CD8-positive, alpha-beta memory T cell (primary cell): ENCODE data around the gene RGS16. TPM values are rescaled to one million over a fixed set of nuclear protein-coding genes. Genes with fewer than 3 reads are reported as not detected.
A peak's percentile ranks its signal among the peaks of the same experiment; 100 is the strongest.

Experiments
- CTCF ChIA-PET: fragments of 350-600 bp; sonication (Branson Sonifier 250); formaldehyde crosslinking; loops from one replicate; lab custom pipeline; 2021; ENCODE audit warnings: antibody characterized with exemption; lab: Charles Lee
- POLR2A ChIA-PET: fragments of 350-600 bp; sonication (Branson Sonifier 250); formaldehyde crosslinking; loops from one replicate; lab custom pipeline; 2021; ENCODE audit warnings: antibody characterized with exemption; lab: Charles Lee
- DNase-seq, 5 donors: peaks; one replicate each; pipeline versions ENCODE4 v3.0.0 to v3.0.0-alpha.2; 2020 to 2022; ENCODE audit warnings: mixed read lengths in 1 of 5
- H3K27ac ChIP-seq: one replicate; pipeline ENCODE4 v1.7.0; 2013; ENCODE audit warnings: low read depth, mild to moderate bottlenecking, low read length, moderate library complexity
- H3K27me3 ChIP-seq: 2 replicates; pipeline ENCODE4 v1.7.0; 2013; ENCODE audit warnings: low read length, mild to moderate bottlenecking; ENCODE audit not compliant: insufficient read depth, poor library complexity, severe bottlenecking
- H3K36me3 ChIP-seq: 2 replicates; pipeline ENCODE4 v1.7.0; 2013; ENCODE audit warnings: mild to moderate bottlenecking, low read length, moderate library complexity; ENCODE audit not compliant: insufficient read depth
- H3K4me1 ChIP-seq: 2 replicates; pipeline ENCODE4 v1.7.0; 2013; ENCODE audit warnings: mild to moderate bottlenecking, low read length, moderate library complexity; ENCODE audit not compliant: insufficient read depth
- H3K4me3 ChIP-seq: 2 replicates; pipeline ENCODE4 v1.7.0; 2013; ENCODE audit warnings: mild to moderate bottlenecking, low read length
- H3K9me3 ChIP-seq: 2 replicates; pipeline ENCODE4 v1.7.0; 2013; ENCODE audit warnings: mild to moderate bottlenecking, low read length
- H3K27ac Mint-ChIP-seq, 8 donors: one replicate each; pipeline ENCODE4 v1.8.0; 2020 to 2021; ENCODE audit warnings: mixed read lengths in 8 of 8, mild to moderate bottlenecking in 6 of 8, inconsistent platforms in 3 of 8, moderate library complexity in 3 of 8
- H3K27me3 Mint-ChIP-seq, 2 donors: one replicate each; pipeline ENCODE4 v1.8.0; 2020 to 2021; ENCODE audit warnings: mixed read lengths in 2 of 2, mild to moderate bottlenecking in 1 of 2, moderate library complexity in 1 of 2
- H3K36me3 Mint-ChIP-seq, 3 donors: one replicate each; pipeline ENCODE4 v1.8.0; 2020 to 2021; ENCODE audit warnings: mixed read lengths in 3 of 3, inconsistent platforms in 1 of 3, mild to moderate bottlenecking in 1 of 3
- H3K4me1 Mint-ChIP-seq, 3 donors: one replicate each; pipeline ENCODE4 v1.8.0; 2020 to 2021; ENCODE audit warnings: mixed read lengths in 3 of 3, inconsistent platforms in 1 of 3, mild to moderate bottlenecking in 1 of 3
- H3K4me3 Mint-ChIP-seq, 7 donors: one replicate each; pipeline ENCODE4 v1.8.0; 2020 to 2021; ENCODE audit warnings: mixed read lengths in 7 of 7, mild to moderate bottlenecking in 6 of 7, moderate library complexity in 4 of 7, inconsistent platforms in 2 of 7
- H3K9me3 Mint-ChIP-seq, 5 donors: one replicate each; pipeline ENCODE4 v1.8.0; 2020 to 2022; ENCODE audit warnings: mixed read lengths in 5 of 5, mild to moderate bottlenecking in 3 of 5, moderate library complexity in 2 of 5, inconsistent platforms in 1 of 5
- polyA plus RNA-seq: library from polyadenylated mRNA; unstranded; fragments of 300-500 nt; fragmentation: Illumina TruSeq; gene quantifications from one replicate; pipeline ENCODE4 v1.2.3, GENCODE V29; 2021
- total RNA-seq, 2 experiments: library from RNA; stranded (reverse); gene quantifications; one replicate each; pipeline ENCODE4 v1.2.3, GENCODE V29; 2021

RGS16 gene
- total and polyA plus RNA-seq, 3 experiments from 2014 or later = 0.21 to 59.9 (median 58.9) TPM

- Histone ChIP-seq H3K27me3 (no peaks in the 10 kb centered on the region), H3K4me1 (peaks cover 26% of the 10 kb centered on the region), H3K27ac (no peak overlapping the region), H3K36me3 (no peaks in the 10 kb centered on the region), H3K9me3 (no peaks in the 10 kb centered on the region), H3K4me3 (peak overlapping the region; percentile 35)
- Mint-ChIP-seq H3K4me1 (peaks cover 4 to 20% (median 17%) of the 10 kb centered on the region in 3 donors), H3K27me3 (peaks cover 18 to 22% of the 10 kb centered on the region in 2 donors), H3K36me3 (peaks cover 0 to 1% (median 0%) of the 10 kb centered on the region in 3 donors), H3K27ac (peak overlapping the region in 4 of 8 donors; percentile 42 to 95 (median 86)), H3K4me3 (peak overlapping the region in 6 of 7 donors; percentile 75 to 90 (median 80)), H3K9me3 (no peaks in the 10 kb centered on the region)
- no peak for DNase-seq
- POLR2A ChIA-PET = interaction anchor here (1.1 to 1.9 kb wide), 2 partner anchors 13 to 179 kb away, joined by 4 to 6 read pairs; no protein-coding TSS in a partner anchor
- CTCF ChIA-PET = interaction anchor here (1.0 to 10.3 kb wide), 7 partner anchors 9 to 193 kb away, joined by 3 to 306 read pairs (median 4); partner anchors contain the start of gene NPL
Observed at GRCh38 chr1:182603646-182604174, 479 bp downstream of the RGS16 start.

DNA sequence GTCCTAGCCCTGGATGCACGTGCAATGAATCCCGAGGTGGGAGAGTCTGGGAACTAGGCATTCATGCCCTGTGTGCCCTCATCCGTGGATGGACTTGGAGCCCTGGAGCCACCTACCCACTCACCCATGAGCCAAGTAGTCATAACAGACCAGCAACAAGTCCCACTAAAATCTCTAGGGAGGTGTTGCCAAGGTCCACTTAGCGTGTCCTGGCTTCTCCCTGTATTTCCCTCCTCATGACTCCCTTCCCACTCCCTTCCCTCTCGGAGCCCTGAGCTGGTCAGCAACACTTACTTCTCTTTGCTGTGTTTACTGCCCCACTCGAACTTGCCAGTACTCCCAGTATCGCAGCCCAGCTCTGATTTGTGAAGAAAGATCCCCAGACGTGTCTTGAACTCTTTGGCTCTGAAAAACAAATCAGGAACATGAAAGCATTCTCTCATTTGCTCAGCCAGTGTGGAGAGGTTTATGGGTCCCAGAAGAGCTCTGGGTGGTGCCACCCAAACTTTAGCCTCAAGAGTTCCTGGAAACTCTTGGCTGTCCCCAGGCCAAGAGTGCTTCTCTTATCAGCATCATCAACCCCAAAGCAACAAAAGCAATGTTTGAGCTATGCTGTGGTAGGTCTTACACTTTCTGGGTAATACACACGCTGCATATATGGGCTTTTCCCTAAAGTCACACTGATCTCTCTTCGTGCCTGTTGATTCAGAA lies 1.1 kb downstream of the RGS16 start:
- Histone ChIP-seq H3K27ac (no peak overlapping the region), H3K27me3 (no peaks in the 10 kb centered on the region), H3K9me3 (no peaks in the 10 kb centered on the region), H3K4me3 (no peak overlapping the region), H3K36me3 (no peaks in the 10 kb centered on the region), H3K4me1 (peaks cover 26% of the 10 kb centered on the region)
- Mint-ChIP-seq H3K27me3 (peaks cover 12 to 18% of the 10 kb centered on the region in 2 donors), H3K9me3 (no peaks in the 10 kb centered on the region), H3K27ac (peak overlapping the region in 4 of 8 donors; percentile 84 to 95 (median 90)), H3K4me3 (peak overlapping the region in 6 of 7 donors; percentile 66 to 81 (median 78)), H3K4me1 (peaks cover 4 to 20% (median 17%) of the 10 kb centered on the region in 3 donors), H3K36me3 (peaks cover 0 to 1% (median 0%) of the 10 kb centered on the region in 3 donors)
- CTCF ChIA-PET = interaction anchor here (1.0 to 10.3 kb wide), 7 partner anchors 9 to 184 kb away, joined by 3 to 306 read pairs (median 5); partner anchors contain the start of genes NPL and RNASEL
- POLR2A ChIA-PET = interaction anchor here (1.1 to 1.9 kb wide), 2 partner anchors 13 to 180 kb away, joined by 4 to 6 read pairs; no protein-coding TSS in a partner anchor
- DNase-seq = no peak

- POLR2A ChIA-PET = interaction anchor here (1.0 to 1.8 kb wide), 3 partner anchors 13 to 238 kb away, joined by 3 to 5 read pairs (median 3); partner anchors contain the start of gene RNASEL
Observed at GRCh38 chr1:182601913-182602312, 2.3 kb downstream of the RGS16 start.

DNA sequence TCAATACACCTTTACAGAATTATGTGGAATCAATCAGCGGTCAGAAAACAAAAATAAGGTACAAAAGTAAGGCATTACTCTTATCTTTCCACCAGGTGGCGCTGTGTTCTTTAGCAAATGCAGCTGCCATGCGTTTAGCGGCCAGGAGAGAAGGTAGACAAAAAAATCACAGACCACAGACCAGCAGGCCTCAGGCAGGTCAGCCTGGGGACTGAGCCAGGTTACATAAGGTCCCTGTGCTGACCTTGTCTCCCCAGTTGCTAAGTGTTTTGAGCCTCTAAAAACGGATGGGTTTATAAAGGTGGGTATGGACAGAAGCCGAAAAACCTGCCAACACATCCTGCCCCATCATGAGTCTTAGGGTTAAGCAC lies 2.8 kb downstream of the RGS16 start:
- no peaks in the 10 kb centered on the region for H3K36me3 ChIP-seq
- no peak overlapping the region for H3K4me3 ChIP-seq
- no peak overlapping the region for H3K27ac ChIP-seq
- no peaks in the 10 kb centered on the region for H3K9me3 Mint-ChIP-seq
- H3K9me3 ChIP-seq = no peaks in the 10 kb centered on the region
- ChIA-PET POLR2A (interaction anchor here (1.0 to 1.8 kb wide), 3 partner anchors 13 to 239 kb away, joined by 3 to 5 read pairs (median 3); partner anchors contain the start of gene RNASEL), CTCF (interaction anchor here (0.9 to 10.3 kb wide), 9 partner anchors 10 to 196 kb away, joined by 3 to 306 read pairs (median 5); partner anchors contain the start of genes NPL and RNASEL)
- H3K4me1 ChIP-seq = peaks cover 26% of the 10 kb centered on the region
- no peak overlapping the region for H3K27ac Mint-ChIP-seq
- peaks cover 1 to 8% of the 10 kb centered on the region in 2 donors for H3K27me3 Mint-ChIP-seq
- H3K36me3 Mint-ChIP-seq = peaks cover 0 to 1% (median 0%) of the 10 kb centered on the region in 3 donors
- no peak overlapping the region for H3K4me3 Mint-ChIP-seq
- no peaks in the 10 kb centered on the region for H3K27me3 ChIP-seq
- DNase-seq = peak; percentile 52 to 73 (median 67)
- peaks cover 0 to 20% (median 17%) of the 10 kb centered on the region in 3 donors for H3K4me1 Mint-ChIP-seq

More at GRCh38 chr1:182601913-182602312, 2.3 kb downstream of the RGS16 start:
- DNase-seq = no peak
- no peaks in the 10 kb centered on the region for H3K36me3 ChIP-seq
- CTCF ChIA-PET = interaction anchor here (1.8 to 10.3 kb wide), 5 partner anchors 10 to 185 kb away, joined by 3 to 306 read pairs (median 24); partner anchors contain the start of genes NPL and RNASEL
- no peak overlapping the region for H3K4me3 ChIP-seq
- no peak overlapping the region for H3K27ac Mint-ChIP-seq
- peaks cover 0 to 20% (median 17%) of the 10 kb centered on the region in 3 donors for H3K4me1 Mint-ChIP-seq
- H3K9me3 ChIP-seq = no peaks in the 10 kb centered on the region
- H3K4me3 Mint-ChIP-seq = no peak overlapping the region
- H3K9me3 Mint-ChIP-seq = no peaks in the 10 kb centered on the region
- peaks cover 0 to 1% (median 0%) of the 10 kb centered on the region in 3 donors for H3K36me3 Mint-ChIP-seq
- no peaks in the 10 kb centered on the region for H3K27me3 ChIP-seq
- peaks cover 26% of the 10 kb centered on the region for H3K4me1 ChIP-seq
- peaks cover 6 to 11% of the 10 kb centered on the region in 2 donors for H3K27me3 Mint-ChIP-seq
- no peak overlapping the region for H3K27ac ChIP-seq

DNA sequence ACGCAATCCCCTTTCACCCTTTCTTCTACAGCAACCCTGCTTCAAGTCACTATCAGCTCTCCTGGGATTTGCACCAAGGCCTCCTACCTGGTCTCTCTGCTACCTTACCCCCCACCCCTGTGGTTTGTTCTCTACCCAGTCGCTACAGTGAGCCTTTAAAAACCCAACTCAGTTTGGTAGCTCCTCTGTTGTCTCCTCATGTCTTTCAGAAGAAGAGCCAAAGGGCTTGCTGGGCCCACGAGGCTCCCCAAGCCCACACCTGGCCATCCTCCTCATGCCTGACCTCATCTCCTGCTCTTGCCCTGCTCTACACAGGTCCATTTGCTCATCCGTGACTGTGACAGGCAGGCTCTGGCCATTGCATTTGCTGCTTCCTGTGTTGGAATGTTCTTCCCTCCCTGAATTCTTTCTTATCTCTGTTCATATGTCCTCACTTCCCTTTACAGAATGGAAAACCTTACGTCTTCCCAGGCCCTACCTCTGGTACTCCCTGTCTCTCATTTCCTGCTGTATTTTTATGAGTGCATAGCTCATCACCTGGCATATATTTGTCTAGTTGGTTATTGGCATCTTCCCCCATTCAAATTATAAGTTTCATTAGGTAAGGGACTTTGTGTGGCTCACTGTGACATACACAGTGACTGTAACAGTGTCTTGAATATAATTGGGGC lies 3.3 kb downstream of the RGS16 start:
- Mint-ChIP-seq H3K4me3 (no peak overlapping the region), H3K36me3 (peaks cover 0 to 1% (median 0%) of the 10 kb centered on the region in 3 donors), H3K27me3 (peaks cover 0 to 10% of the 10 kb centered on the region in 2 donors), H3K4me1 (peaks cover 2 to 20% (median 17%) of the 10 kb centered on the region in 3 donors), H3K27ac (no peak overlapping the region), H3K9me3 (no peaks in the 10 kb centered on the region)
- no peak for DNase-seq
- CTCF ChIA-PET = interaction anchor here (0.7 to 10.3 kb wide), 11 partner anchors 11 to 242 kb away, joined by 3 to 306 read pairs (median 4); partner anchors contain the start of genes NPL and RNASEL
- Histone ChIP-seq H3K4me1 (peaks cover 26% of the 10 kb centered on the region), H3K9me3 (no peaks in the 10 kb centered on the region), H3K4me3 (no peak overlapping the region), H3K36me3 (no peaks in the 10 kb centered on the region), H3K27ac (no peak overlapping the region), H3K27me3 (no peaks in the 10 kb centered on the region)
- POLR2A ChIA-PET = interaction anchor here (0.5 to 1.8 kb wide), 4 partner anchors 12 to 239 kb away, joined by 3 to 5 read pairs (median 4); partner anchors contain the start of gene RNASEL

GRCh38 chr1:182600036-182600713 lies 4.0 kb downstream of the RGS16 start:
- no peak overlapping the region for H3K27ac Mint-ChIP-seq
- Histone ChIP-seq H3K27me3 (no peaks in the 10 kb centered on the region), H3K36me3 (no peaks in the 10 kb centered on the region), H3K4me1 (peaks cover 26% of the 10 kb centered on the region), H3K9me3 (no peaks in the 10 kb centered on the region), H3K4me3 (no peak overlapping the region), H3K27ac (no peak overlapping the region)
- peaks cover 0 to 11% of the 10 kb centered on the region in 2 donors for H3K27me3 Mint-ChIP-seq
- peaks cover 0 to 1% (median 0%) of the 10 kb centered on the region in 3 donors for H3K36me3 Mint-ChIP-seq
- POLR2A ChIA-PET = interaction anchor here (0.5 to 1.8 kb wide), 3 partner anchors 12 to 188 kb away, joined by 3 to 5 read pairs (median 4); partner anchors contain the start of gene RNASEL
- DNase-seq = no peak
- no peak overlapping the region for H3K4me3 Mint-ChIP-seq
- H3K9me3 Mint-ChIP-seq = no peaks in the 10 kb centered on the region
- CTCF ChIA-PET = interaction anchor here (0.7 to 10.3 kb wide), 9 partner anchors 11 to 243 kb away, joined by 3 to 306 read pairs (median 5); partner anchors contain the start of genes NPL and RNASEL
- peaks cover 5 to 23% (median 17%) of the 10 kb centered on the region in 3 donors for H3K4me1 Mint-ChIP-seq
